Measurements from ENCODE around the gene KBTBD4. TPM values are rescaled to one million over a fixed set of nuclear protein-coding genes. Genes with fewer than 3 reads are reported as not detected.

Gene KBTBD4
- total RNA-seq, 2 experiments from 2014 or later, result 17.2 to 20.3 TPM

GRCh38 chr11:47603295-47603694 is 24.5 kb upstream of the KBTBD4 start:
- no peaks in the 10 kb centered on the region for H3K4me1 Mint-ChIP-seq
- ChIA-PET CTCF (interaction anchor here (0.9 kb wide), 1 partner anchor 9 kb away, joined by 3 read pairs; no protein-coding TSS in a partner anchor), POLR2A (no interaction called here)
- H3K27me3 Mint-ChIP-seq, result no peaks in the 10 kb centered on the region
- H3K9me3 Mint-ChIP-seq, result no peaks in the 10 kb centered on the region
- H3K4me3 Mint-ChIP-seq, result no peak overlapping the region
- DNase-seq, result no peak
- H3K36me3 Mint-ChIP-seq (ENCODE audit: low read depth), result no peaks in the 10 kb centered on the region
- no peak overlapping the region for H3K27ac Mint-ChIP-seq

- no peak for DNase-seq
- Mint-ChIP-seq H3K4me1 (no peaks in the 10 kb centered on the region), H3K4me3 (no peak overlapping the region), H3K9me3 (no peaks in the 10 kb centered on the region), H3K36me3 (ENCODE audit: low read depth) (no peaks in the 10 kb centered on the region), H3K27me3 (peaks cover 11% of the 10 kb centered on the region), H3K27ac (no peak overlapping the region)
- POLR2A ChIA-PET, result no interaction called here
- CTCF ChIA-PET, result interaction anchor here (0.6 kb wide), 1 partner anchor 342 kb away, joined by 4 read pairs; no protein-coding TSS in a partner anchor
Observed at GRCh38 chr11:47599902-47600301, 21.1 kb upstream of the KBTBD4 start.

GRCh38 chr11:47595967-47596366 is 17.2 kb upstream of the KBTBD4 start:
- DNase-seq, result no peak
- H3K27me3 Mint-ChIP-seq, result peaks cover 34% of the 10 kb centered on the region
- no peak overlapping the region for H3K4me3 Mint-ChIP-seq
- H3K9me3 Mint-ChIP-seq, result no peaks in the 10 kb centered on the region
- ChIA-PET POLR2A (no interaction called here), CTCF (interaction anchor here (0.6 to 1.3 kb wide), 4 partner anchors 11 to 798 kb away, joined by 3 to 7 read pairs (median 3); no protein-coding TSS in a partner anchor)
- peaks cover 20% of the 10 kb centered on the region for H3K4me1 Mint-ChIP-seq
- H3K36me3 Mint-ChIP-seq (ENCODE audit: low read depth), result no peaks in the 10 kb centered on the region
- no peak overlapping the region for H3K27ac Mint-ChIP-seq

- ChIA-PET CTCF (interaction anchor here (0.6 to 1.4 kb wide), 5 partner anchors 13 to 1261 kb away, joined by 3 read pairs; no protein-coding TSS in a partner anchor), POLR2A (no interaction called here)
- no peaks in the 10 kb centered on the region for H3K36me3 Mint-ChIP-seq (ENCODE audit: low read depth)
- H3K27ac Mint-ChIP-seq, result no peak overlapping the region
- DNase-seq, result no peak
- H3K4me3 Mint-ChIP-seq, result no peak overlapping the region
- H3K4me1 Mint-ChIP-seq, result peaks cover 20% of the 10 kb centered on the region
- peaks cover 34% of the 10 kb centered on the region for H3K27me3 Mint-ChIP-seq
- H3K9me3 Mint-ChIP-seq, result no peaks in the 10 kb centered on the region
Observed at GRCh38 chr11:47595029-47595428, 16.3 kb upstream of the KBTBD4 start.

GRCh38 chr11:47593934-47594855 is 15.4 kb upstream of the KBTBD4 start, which contains the start of gene C1QTNF4:
Gene C1QTNF4, minus strand, starts transcription at chr11:47594411. Its CDS starts 3,601 bp downstream, at chr11:47590810.
- H3K4me3 Mint-ChIP-seq, result no peak within 1 kb of the TSS
- no peaks in the 10 kb centered on the region for H3K36me3 Mint-ChIP-seq (ENCODE audit: low read depth)
- DNase-seq, result no peak
- no peaks in the 10 kb centered on the region for H3K9me3 Mint-ChIP-seq
- ChIA-PET POLR2A (no interaction called here), CTCF (interaction anchor here (0.6 to 1.5 kb wide), 5 partner anchors 13 to 1260 kb away, joined by 3 read pairs; no protein-coding TSS in a partner anchor)
- H3K27me3 Mint-ChIP-seq, result peaks cover 34% of the 10 kb centered on the region
- H3K4me1 Mint-ChIP-seq, result peaks cover 20% of the 10 kb centered on the region
- H3K27ac Mint-ChIP-seq, result no peak within 1 kb of the TSS

GRCh38 chr11:47593492-47593933 is 14.7 kb upstream of the KBTBD4 start:
- no peak overlapping the region for H3K4me3 Mint-ChIP-seq
- POLR2A ChIA-PET, result no interaction called here
- peaks cover 20% of the 10 kb centered on the region for H3K4me1 Mint-ChIP-seq
- no peak overlapping the region for H3K27ac Mint-ChIP-seq
- H3K36me3 Mint-ChIP-seq (ENCODE audit: low read depth), result no peaks in the 10 kb centered on the region
- peaks cover 34% of the 10 kb centered on the region for H3K27me3 Mint-ChIP-seq
- CTCF ChIA-PET, result interaction anchor here (0.7 to 1.5 kb wide), 2 partner anchors 12 to 134 kb away, joined by 3 to 4 read pairs; no protein-coding TSS in a partner anchor
- H3K9me3 Mint-ChIP-seq, result no peaks in the 10 kb centered on the region
- no peak for DNase-seq

- Mint-ChIP-seq H3K36me3 (ENCODE audit: low read depth) (no peaks in the 10 kb centered on the region), H3K4me1 (peaks cover 20% of the 10 kb centered on the region), H3K9me3 (no peaks in the 10 kb centered on the region), H3K27ac (no peak overlapping the region), H3K4me3 (no peak overlapping the region), H3K27me3 (peaks cover 34% of the 10 kb centered on the region)
- POLR2A ChIA-PET, result no interaction called here
- DNase-seq, result no peak
- CTCF ChIA-PET, result interaction anchor here (0.7 to 1.5 kb wide), 4 partner anchors 12 to 135 kb away, joined by 3 to 4 read pairs (median 3); no protein-coding TSS in a partner anchor
Observed at GRCh38 chr11:47592970-47593369, 14.2 kb upstream of the KBTBD4 start.

- no peak for DNase-seq
- Mint-ChIP-seq H3K36me3 (ENCODE audit: low read depth) (no peaks in the 10 kb centered on the region), H3K4me1 (peaks cover 20% of the 10 kb centered on the region), H3K27ac (no peak overlapping the region), H3K27me3 (peaks cover 34% of the 10 kb centered on the region), H3K9me3 (no peaks in the 10 kb centered on the region), H3K4me3 (no peak overlapping the region)
- ChIA-PET CTCF (interaction anchor here (1.1 to 1.3 kb wide), 2 partner anchors 24 to 25 kb away, joined by 3 read pairs; no protein-coding TSS in a partner anchor), POLR2A (no interaction called here)
Observed at GRCh38 chr11:47592251-47592650, 13.5 kb upstream of the KBTBD4 start.

GRCh38 chr11:47591764-47592163 is 13.0 kb upstream of the KBTBD4 start:
- Mint-ChIP-seq H3K27me3 (peaks cover 34% of the 10 kb centered on the region), H3K27ac (no peak overlapping the region), H3K9me3 (no peaks in the 10 kb centered on the region), H3K4me1 (peaks cover 20% of the 10 kb centered on the region), H3K36me3 (ENCODE audit: low read depth) (no peaks in the 10 kb centered on the region), H3K4me3 (no peak overlapping the region)
- ChIA-PET POLR2A (no interaction called here), CTCF (interaction anchor here (0.8 to 1.3 kb wide), 3 partner anchors 10 to 25 kb away, joined by 3 read pairs; no protein-coding TSS in a partner anchor)
- no peak for DNase-seq

- DNase-seq, result no peak
- H3K36me3 Mint-ChIP-seq (ENCODE audit: low read depth), result no peaks in the 10 kb centered on the region
- peaks cover 27% of the 10 kb centered on the region for H3K27me3 Mint-ChIP-seq
- H3K4me3 Mint-ChIP-seq, result no peak overlapping the region
- no peak overlapping the region for H3K27ac Mint-ChIP-seq
- POLR2A ChIA-PET, result no interaction called here
- H3K9me3 Mint-ChIP-seq, result no peaks in the 10 kb centered on the region
- H3K4me1 Mint-ChIP-seq, result peaks cover 20% of the 10 kb centered on the region
- CTCF ChIA-PET, result no interaction called here
Observed at GRCh38 chr11:47589977-47590861, 11.4 kb upstream of the KBTBD4 start.

- Mint-ChIP-seq H3K4me1 (peaks cover 19% of the 10 kb centered on the region), H3K27ac (no peak overlapping the region)
Observed at GRCh38 chr11:47589584-47589976, 10.8 kb upstream of the KBTBD4 start.

GRCh38 chr11:47589118-47589517 is 10.3 kb upstream of the KBTBD4 start:
- CTCF ChIA-PET, result no interaction called here

More at GRCh38 chr11:47589584-47589976, 10.8 kb upstream of the KBTBD4 start:
- DNase-seq, result no peak
- ChIA-PET POLR2A (no interaction called here), CTCF (no interaction called here)
- H3K4me3 Mint-ChIP-seq, result no peak overlapping the region
- no peaks in the 10 kb centered on the region for H3K9me3 Mint-ChIP-seq
- H3K27me3 Mint-ChIP-seq, result peaks cover 21% of the 10 kb centered on the region
- H3K36me3 Mint-ChIP-seq (ENCODE audit: low read depth), result no peaks in the 10 kb centered on the region

More at GRCh38 chr11:47589118-47589517, 10.3 kb upstream of the KBTBD4 start:
- no peak overlapping the region for H3K4me3 Mint-ChIP-seq
- H3K36me3 Mint-ChIP-seq (ENCODE audit: low read depth), result peaks cover 4% of the 10 kb centered on the region
- POLR2A ChIA-PET, result no interaction called here
- peaks cover 17% of the 10 kb centered on the region for H3K4me1 Mint-ChIP-seq
- no peak overlapping the region for H3K27ac Mint-ChIP-seq
- peaks cover 18% of the 10 kb centered on the region for H3K27me3 Mint-ChIP-seq
- no peak for DNase-seq
- no peaks in the 10 kb centered on the region for H3K9me3 Mint-ChIP-seq
